Measurements from ENCODE around the gene OR2G2. TPM values are rescaled to one million over a fixed set of nuclear protein-coding genes. Genes with fewer than 3 reads are reported as not detected.

The OR2G2 gene
- total and polyA plus RNA-seq, 2 of the 8 experiments (the other 6 are each of a cell fraction or from before 2014, with no cell fraction given): not detected

GRCh38 chr1:247562198-247562597 is 26.0 kb upstream of the OR2G2 start:
- H4K5ac ChIP-seq (ENCODE audit: insufficient read length, low read depth, low read length): no peak overlapping the region
- WGBS, 2 experiments (ENCODE audit: extremely low coverage in 1 of 2, insufficient coverage in 1 of 2, insufficient read length in 1 of 2, insufficient replicate concordance in 2 of 2, low coverage in 1 of 2, low lambda C conversion rate in 2 of 2, missing lambda C conversion rate in 1 of 2): 86% methylated on average over 9 of the region's 9 CpGs; no CpG with 5 or more reads in 1 of the 2 experiments
- no peak for TF ChIP-seq CHD2 (IDR thresholded peaks at IDR 0.05; ENCODE audit: low read length)
- TF ChIP-seq YY1 (IDR thresholded peaks at IDR 0.05; ENCODE audit: low read depth, low read length): no peak
- TF ChIP-seq PHF8 (conservative IDR thresholded peaks at IDR 0.05; ENCODE audit: low read depth, low read length): no peak
- no peak for TF ChIP-seq HDAC2 (IDR thresholded peaks at IDR 0.05; ENCODE audit: borderline replicate concordance in 1 of 2, low read depth in 2 of 2, low read length in 2 of 2)
- TF ChIP-seq BRCA1 (IDR thresholded peaks at IDR 0.05; ENCODE audit: low read depth, low read length): no peak
- TF ChIP-seq, protein P1, sequence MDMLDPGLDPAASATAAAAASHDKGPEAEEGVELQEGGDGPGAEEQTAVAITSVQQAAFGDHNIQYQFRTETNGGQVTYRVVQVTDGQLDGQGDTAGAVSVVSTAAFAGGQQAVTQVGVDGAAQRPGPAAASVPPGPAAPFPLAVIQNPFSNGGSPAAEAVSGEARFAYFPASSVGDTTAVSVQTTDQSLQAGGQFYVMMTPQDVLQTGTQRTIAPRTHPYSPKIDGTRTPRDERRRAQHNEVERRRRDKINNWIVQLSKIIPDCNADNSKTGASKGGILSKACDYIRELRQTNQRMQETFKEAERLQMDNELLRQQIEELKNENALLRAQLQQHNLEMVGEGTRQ (IDR thresholded peaks at IDR 0.05; ENCODE audit: low read length): no peak
- TF ChIP-seq KDM5A (IDR thresholded peaks at IDR 0.05; ENCODE audit: low read length): no peak
- TF ChIP-seq MAFK (IDR thresholded peaks at IDR 0.05; ENCODE audit: low read depth, low read length): no peak
- TF ChIP-seq CBX5 (IDR thresholded peaks at IDR 0.05; ENCODE audit: low read depth, low read length): no peak
- no peak for TF ChIP-seq POLR2AphosphoS5 (IDR thresholded peaks at IDR 0.05; ENCODE audit: low read depth, low read length)
- no peaks in the 10 kb centered on the region for H3K79me2 ChIP-seq (ENCODE audit: control insufficient read depth in 1 of 2, insufficient read depth in 2 of 2, low read length in 2 of 2)
- H4K20me1 ChIP-seq (replicated peaks in 1 of 2; ENCODE audit: control insufficient read depth in 1 of 2, insufficient read depth in 2 of 2, low read length in 2 of 2): no peaks in the 10 kb centered on the region
- no peak overlapping the region for H3K9ac ChIP-seq (replicated peaks in 1 of 4; ENCODE audit: extremely low read depth in 1 of 4, low read depth in 3 of 4, low read length in 3 of 4)
- CTCF ChIA-PET (ENCODE audit: partially characterized antibody): interaction anchor here (0.6 to 1.5 kb wide), 3 partner anchors 14 to 119 kb away, joined by 3 read pairs; no protein-coding TSS in a partner anchor
- no peaks in the 10 kb centered on the region for H3K36me3 ChIP-seq (ENCODE audit: control insufficient read depth in 2 of 4, insufficient read depth in 4 of 4, low read length in 3 of 4)
- no peak overlapping the region for H3K18ac ChIP-seq (ENCODE audit: extremely low read depth, low read length)
- no peak for DNase-seq (ENCODE audit: low read depth in 1 of 2, low spot score in 2 of 2)
- H2AFZ ChIP-seq (ENCODE audit: low read length): peak overlapping the region; percentile 83; the same call in 1 of the 2 replicates
- H3K14ac ChIP-seq (ENCODE audit: insufficient read length): no peak overlapping the region
- H3K27ac ChIP-seq (ENCODE audit: low read depth, low read length): no peak overlapping the region
- peaks cover 0 to 4% (median 0%) of the 10 kb centered on the region in 4 experiments; a peak in 2 of 7 replicates for H3K4me1 ChIP-seq (replicated peaks in 1 of 4; ENCODE audit: control insufficient read depth in 3 of 4, insufficient read depth in 4 of 4, low read length in 3 of 4)
- H3K4ac ChIP-seq (replicated peaks; ENCODE audit: insufficient read length, low read depth, low read length): no peak overlapping the region
- H4K91ac ChIP-seq (replicated peaks; ENCODE audit: insufficient read length, low read length): no peak overlapping the region
- H3K23ac ChIP-seq (ENCODE audit: insufficient read length): no peak overlapping the region
- FAIRE-seq: no peak
- no peaks in the 10 kb centered on the region for H3K27me3 ChIP-seq (replicated peaks in 1 of 4; ENCODE audit: control insufficient read depth in 3 of 4, extremely low read depth in 1 of 4, insufficient read depth in 3 of 4, low read length in 3 of 4)
- no peaks in the 10 kb centered on the region for H3K23me2 ChIP-seq (ENCODE audit: low read depth, low read length)
- no peak overlapping the region; the same call in 1 of the 2 replicates for H4K8ac ChIP-seq (ENCODE audit: extremely low read depth, insufficient read depth, low read length)
- H3K56ac ChIP-seq (replicated peaks; ENCODE audit: insufficient read length, low read depth, low read length): no peak overlapping the region
- H2BK15ac ChIP-seq (ENCODE audit: low read length): no peak overlapping the region; the same call in 1 of the 2 replicates
- no peak overlapping the region for H3K4me2 ChIP-seq (ENCODE audit: insufficient read depth in 1 of 2, low read depth in 2 of 2, low read length in 2 of 2)
- H2BK12ac ChIP-seq (ENCODE audit: low read depth, low read length): no peak overlapping the region
- peaks cover 2 to 31% of the 10 kb centered on the region in 2 experiments; a peak in 3 of 4 replicates for H3K9me3 ChIP-seq (ENCODE audit: insufficient read depth in 2 of 2, low read depth in 1 of 2, low read length in 1 of 2)
- no peak overlapping the region for H2BK20ac ChIP-seq (ENCODE audit: low read length)
- POLR2A ChIA-PET (ENCODE audit: partially characterized antibody): no interaction called here
- H3K79me1 ChIP-seq (ENCODE audit: low read depth, low read length): no peaks in the 10 kb centered on the region
- H3K4me3 ChIP-seq (ENCODE audit: extremely low read depth in 1 of 4, insufficient read depth in 2 of 4, low read depth in 3 of 4, low read length in 4 of 4): no peak overlapping the region
- H2AK5ac ChIP-seq (ENCODE audit: low read depth, low read length): 0 out of 2 replicates have a peak overlapping the region, but pooled peaks have one; percentile 39
- H2BK120ac ChIP-seq (replicated peaks; ENCODE audit: low read depth, low read length): no peak overlapping the region
- no peak overlapping the region for H2BK5ac ChIP-seq (ENCODE audit: low read depth, low read length)
